ENCODE results near the gene TMEM45B.

Gene TMEM45B

GRCh38 chr11:129815596-129816461, at the start of gene TMEM45B:
TSS of gene TMEM45B (plus strand) at chr11:129815848. CDS start at chr11:129852483, 36,635 bp downstream.
- Histone ChIP-seq H3K4me2 (no peak within 1 kb of the TSS), H3K4me3 (IDR thresholded peaks at IDR 0.05; ENCODE audit: insufficient read depth, low read depth, low read length) (no peak within 1 kb of the TSS), H3K27me3 (ENCODE audit: insufficient read depth, low read depth) (no peaks in the 10 kb centered on the region), H3K36me3 (ENCODE audit: insufficient read depth) (no peaks in the 10 kb centered on the region), H3K79me2 (ENCODE audit: insufficient read depth, low read depth) (no peaks in the 10 kb centered on the region), H3K4me1 (ENCODE audit: low read depth, poor library complexity, severe bottlenecking) (no peaks in the 10 kb centered on the region), H4K20me1 (ENCODE audit: insufficient read depth) (no peaks in the 10 kb centered on the region), H3K9ac (no peak within 1 kb of the TSS), H2AFZ (ENCODE audit: low read depth) (no peak within 1 kb of the TSS), H3K27ac (no peak within 1 kb of the TSS)
- TF ChIP-seq, protein P1, sequence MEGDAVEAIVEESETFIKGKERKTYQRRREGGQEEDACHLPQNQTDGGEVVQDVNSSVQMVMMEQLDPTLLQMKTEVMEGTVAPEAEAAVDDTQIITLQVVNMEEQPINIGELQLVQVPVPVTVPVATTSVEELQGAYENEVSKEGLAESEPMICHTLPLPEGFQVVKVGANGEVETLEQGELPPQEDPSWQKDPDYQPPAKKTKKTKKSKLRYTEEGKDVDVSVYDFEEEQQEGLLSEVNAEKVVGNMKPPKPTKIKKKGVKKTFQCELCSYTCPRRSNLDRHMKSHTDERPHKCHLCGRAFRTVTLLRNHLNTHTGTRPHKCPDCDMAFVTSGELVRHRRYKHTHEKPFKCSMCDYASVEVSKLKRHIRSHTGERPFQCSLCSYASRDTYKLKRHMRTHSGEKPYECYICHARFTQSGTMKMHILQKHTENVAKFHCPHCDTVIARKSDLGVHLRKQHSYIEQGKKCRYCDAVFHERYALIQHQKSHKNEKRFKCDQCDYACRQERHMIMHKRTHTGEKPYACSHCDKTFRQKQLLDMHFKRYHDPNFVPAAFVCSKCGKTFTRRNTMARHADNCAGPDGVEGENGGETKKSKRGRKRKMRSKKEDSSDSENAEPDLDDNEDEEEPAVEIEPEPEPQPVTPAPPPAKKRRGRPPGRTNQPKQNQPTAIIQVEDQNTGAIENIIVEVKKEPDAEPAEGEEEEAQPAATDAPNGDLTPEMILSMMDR (conservative IDR thresholded peaks at IDR 0.05; ENCODE audit: low read depth, low read length), result no peak

DNA sequence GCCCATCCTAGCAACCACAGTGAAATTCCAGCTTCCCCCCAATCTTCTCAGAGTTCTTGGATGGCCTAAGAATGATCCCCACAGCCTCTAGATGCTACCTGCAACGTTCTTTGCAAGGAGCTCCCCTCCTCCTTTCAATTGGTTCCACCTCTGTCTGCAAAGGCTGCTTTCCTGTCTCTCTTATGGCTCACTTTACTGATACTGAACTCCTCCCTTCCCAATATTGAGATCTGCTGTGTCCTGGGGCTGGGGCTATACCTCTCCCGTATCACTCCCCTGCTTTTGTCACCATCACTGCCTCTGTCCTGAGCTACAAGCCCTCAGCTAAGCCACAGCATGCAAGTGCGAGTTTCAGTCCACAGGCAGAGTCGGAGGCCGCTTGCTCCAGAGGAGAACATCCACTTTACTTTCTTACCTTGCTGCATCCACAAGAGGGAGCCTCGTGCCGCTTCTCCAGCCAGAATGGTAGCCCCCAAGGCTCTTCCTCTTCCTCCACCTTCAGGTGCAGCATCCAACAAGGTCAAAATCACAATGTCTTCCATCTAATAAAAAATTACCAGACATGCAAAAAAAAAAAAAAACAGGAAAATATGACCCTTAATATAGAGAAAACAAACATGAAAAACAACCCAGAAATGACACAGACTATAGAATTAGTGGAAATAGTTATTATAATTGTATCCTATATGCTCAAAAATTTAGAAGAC, 48.6 kb upstream of the TMEM45B start:
- Histone ChIP-seq H4K20me1 (ENCODE audit: insufficient read depth) (no peaks in the 10 kb centered on the region), H3K4me3 (IDR thresholded peaks at IDR 0.05; ENCODE audit: insufficient read depth, low read depth, low read length) (no peak overlapping the region), H3K27ac (no peak overlapping the region), H2AFZ (ENCODE audit: low read depth) (peak overlapping the region; percentile 33; the same call in 1 of the 2 replicates), H3K36me3 (ENCODE audit: insufficient read depth) (no peaks in the 10 kb centered on the region), H3K79me2 (ENCODE audit: insufficient read depth, low read depth) (no peaks in the 10 kb centered on the region), H3K4me2 (0 out of 2 replicates have a peak overlapping the region, but pooled peaks have one; percentile 30), H3K9ac (no peak overlapping the region), H3K27me3 (ENCODE audit: insufficient read depth, low read depth) (no peaks in the 10 kb centered on the region), H3K4me1 (ENCODE audit: low read depth, poor library complexity, severe bottlenecking) (no peaks in the 10 kb centered on the region)
- TF ChIP-seq, protein P1 (conservative IDR thresholded peaks at IDR 0.05; ENCODE audit: low read depth, low read length), result peak; percentile 57

DNA sequence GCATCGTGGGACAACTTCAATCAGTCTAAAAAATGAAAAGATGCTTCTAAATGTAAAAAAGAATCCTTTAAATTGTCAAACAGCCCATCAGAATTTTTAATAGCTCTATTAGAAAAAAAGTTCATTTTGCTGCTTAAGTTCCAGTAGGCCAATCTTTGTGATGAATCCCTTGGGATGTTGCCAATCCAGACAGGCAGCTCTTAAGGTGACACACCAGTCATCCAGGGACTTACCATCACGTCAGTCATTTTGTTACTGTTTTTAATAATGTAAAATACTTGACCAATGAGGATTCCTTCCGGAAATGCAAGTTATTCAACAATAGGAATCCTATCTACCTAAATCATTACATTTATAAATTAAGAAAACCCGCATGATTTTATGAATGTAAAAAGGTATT, 47.8 kb upstream of the TMEM45B start:
- Histone ChIP-seq H3K27ac (no peak overlapping the region), H3K36me3 (ENCODE audit: insufficient read depth) (no peaks in the 10 kb centered on the region), H2AFZ (ENCODE audit: low read depth) (no peak overlapping the region), H4K20me1 (ENCODE audit: insufficient read depth) (no peaks in the 10 kb centered on the region), H3K4me1 (ENCODE audit: low read depth, poor library complexity, severe bottlenecking) (no peaks in the 10 kb centered on the region), H3K4me2 (no peak overlapping the region), H3K27me3 (ENCODE audit: insufficient read depth, low read depth) (no peaks in the 10 kb centered on the region), H3K4me3 (IDR thresholded peaks at IDR 0.05; ENCODE audit: insufficient read depth, low read depth, low read length) (no peak overlapping the region), H3K9ac (no peak overlapping the region), H3K79me2 (ENCODE audit: insufficient read depth, low read depth) (no peaks in the 10 kb centered on the region)
- TF ChIP-seq, protein P1 (conservative IDR thresholded peaks at IDR 0.05; ENCODE audit: low read depth, low read length), result no peak

DNA sequence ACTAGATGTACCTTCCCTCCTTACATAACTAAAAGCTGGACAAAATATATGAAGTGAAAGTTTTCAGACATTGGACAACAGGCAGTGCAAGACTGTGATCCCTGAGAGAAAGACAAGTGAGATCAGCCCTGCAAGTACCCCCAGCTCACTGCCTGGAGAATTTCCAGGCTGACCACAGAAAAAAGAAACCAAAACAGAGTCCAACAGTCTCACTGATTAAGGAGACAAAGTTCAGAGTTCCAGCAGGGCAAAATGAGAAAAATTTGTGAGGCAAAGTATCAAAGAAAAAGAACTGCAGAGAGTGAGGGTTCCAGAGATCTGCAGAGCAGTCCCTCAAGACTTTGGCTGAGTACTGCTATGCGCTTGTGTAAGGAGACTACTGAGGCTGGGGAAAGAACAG, 47.3 kb upstream of the TMEM45B start:
- Histone ChIP-seq H3K79me2 (ENCODE audit: insufficient read depth, low read depth) (no peaks in the 10 kb centered on the region), H3K4me3 (IDR thresholded peaks at IDR 0.05; ENCODE audit: insufficient read depth, low read depth, low read length) (no peak overlapping the region), H4K20me1 (ENCODE audit: insufficient read depth) (no peaks in the 10 kb centered on the region), H3K27ac (no peak overlapping the region), H3K4me1 (ENCODE audit: low read depth, poor library complexity, severe bottlenecking) (no peaks in the 10 kb centered on the region), H3K4me2 (no peak overlapping the region), H3K9ac (no peak overlapping the region), H3K27me3 (ENCODE audit: insufficient read depth, low read depth) (no peaks in the 10 kb centered on the region), H3K36me3 (ENCODE audit: insufficient read depth) (no peaks in the 10 kb centered on the region), H2AFZ (ENCODE audit: low read depth) (no peak overlapping the region)
- TF ChIP-seq, protein P1 (conservative IDR thresholded peaks at IDR 0.05; ENCODE audit: low read depth, low read length), result no peak

Data from KMS-11 (cell line).